K562 (cell line): Measurements from ENCODE around the gene RNU6-9. TPM values are rescaled to one million over a fixed set of nuclear protein-coding genes. Genes with fewer than 3 reads are reported as not detected.

Experiments
- BRF2 ChIP-seq: IDR thresholded peaks from 3 replicates; pipeline ENCODE4 v1.6.1; 2011; ENCODE audit warnings: borderline replicate concordance, mild to moderate bottlenecking; ENCODE audit not compliant: insufficient read length, insufficient read depth
- CBX3 ChIP-seq, 2 experiments: IDR thresholded peaks; 1 replicate in 1 of 2; 2 replicates in 1 of 2; pipeline ENCODE4 v1.6.1; 2012; ENCODE audit warnings: inconsistent platforms in 2 of 2, low read length in 2 of 2, borderline replicate concordance in 1 of 2, control low read depth in 1 of 2
- FOXA3 ChIP-seq, 2 experiments: fragments of 450-650 bp in 1 of 2; sonication (generic) in 1 of 2; formaldehyde crosslinking; IDR thresholded peaks in 1 of 2; conservative IDR thresholded peaks in 1 of 2; 2 replicates each; pipeline versions ENCODE4 v1.4.0 to v1.8.0; 2020 to 2022; ENCODE audit warnings: mild to moderate bottlenecking in 2 of 2, missing genetic modification reagents in 1 of 2
- HEY1 ChIP-seq: fragments of 250-450 bp; sonication (Bioruptor Pico); IDR thresholded peaks from 2 replicates; pipeline ENCODE4 v1.5.0; 2020; ENCODE audit warnings: mild to moderate bottlenecking, moderate library complexity, borderline replicate concordance
- ILF3 ChIP-seq: fragments of 450-650 bp; IDR thresholded peaks from 2 replicates; pipeline ENCODE4 v1.6.1; 2018; ENCODE audit warnings: antibody characterized with exemption, mild to moderate bottlenecking, moderate library complexity, borderline replicate concordance
- NFIX ChIP-seq: fragments of 250-450 bp; sonication (Bioruptor Pico); IDR thresholded peaks from 2 replicates; pipeline ENCODE4 v1.4.0; 2020; ENCODE audit warnings: low read depth, mild to moderate bottlenecking, moderate library complexity
- RBFOX2 ChIP-seq: fragments of 200-400 bp; formaldehyde crosslinking; IDR thresholded peaks from 2 replicates; pipeline ENCODE4 v1.6.1; 2017; ENCODE audit warnings: low read depth, mild to moderate bottlenecking, low read length, moderate library complexity
- RBM15 ChIP-seq: fragments of 200-400 bp; formaldehyde crosslinking; IDR thresholded peaks from 2 replicates; pipeline ENCODE4 v1.6.1; 2018; ENCODE audit warnings: mild to moderate bottlenecking, low read length, moderate library complexity; ENCODE audit not compliant: insufficient read depth
- RCOR1 ChIP-seq, 2 experiments: IDR thresholded peaks; 2 replicates each; pipeline ENCODE4 v1.6.1; 2012; ENCODE audit warnings: low read depth in 2 of 2, low read length in 2 of 2, borderline replicate concordance in 1 of 2, improper control_type of control experiment in 1 of 2
- SAP30 ChIP-seq: fragments of 200-600 bp; sonication (generic); IDR thresholded peaks from 2 replicates; pipeline ENCODE4 v1.6.1; 2012; ENCODE audit warnings: borderline replicate concordance, low read depth, mild to moderate bottlenecking, moderate library complexity, low read length, control low read depth, inconsistent platforms; ENCODE audit not compliant: insufficient read depth, poor library complexity, severe bottlenecking
- TCF7 ChIP-seq: sonication (generic); IDR thresholded peaks from 2 replicates; pipeline ENCODE4 v1.6.1; 2016; ENCODE audit warnings: antibody characterized with exemption, borderline replicate concordance
- TSC22D4 ChIP-seq: fragments of 450-650 bp; IDR thresholded peaks from 2 replicates; pipeline ENCODE4 v1.6.1; 2016; ENCODE audit warnings: missing genetic modification characterization, missing biosample characterization, control low read depth
- XRCC3 ChIP-seq: fragments of 450-650 bp; IDR thresholded peaks from 2 replicates; pipeline ENCODE4 v1.6.1; 2017; ENCODE audit warnings: mild to moderate bottlenecking, moderate library complexity
- ZBTB2 ChIP-seq: fragments of 450-650 bp; IDR thresholded peaks from 2 replicates; pipeline ENCODE4 v1.6.1; 2016; ENCODE audit warnings: antibody characterized with exemption
- ZEB2 ChIP-seq: fragments of 450-650 bp; IDR thresholded peaks from 2 replicates; pipeline ENCODE4 v1.6.1; 2016
- polyA plus RNA-seq, 8 experiments: library from polyadenylated mRNA; depleted of rRNA in 4 of 8; stranded (reverse) in 5 of 8; unstranded in 3 of 8; fragments of >200 nt; fragmentation: Nextera tagmentation in 2 of 8; fragmentation: Illumina TruSeq in 1 of 8; extraction: Ambion mirVana in 2 of 8; extraction: Trizol in 1 of 8; gene quantifications; 2 replicates each; pipeline versions ENCODE4 v1.2.1 to v1.2.3, GENCODE V29; 2011 to 2014; ENCODE audit warnings: inconsistent platforms in 1 of 8, missing spikeins in 1 of 8
- total RNA-seq, 7 experiments: library from RNA; depleted of rRNA in 6 of 7; stranded (reverse); fragments of >200 nt in 6 of 7; fragmentation: Illumina TruSeq in 2 of 7; extraction: Trizol in 2 of 7; gene quantifications; 2 replicates each; pipeline versions ENCODE4 v1.2.1 to v1.2.3, GENCODE V29; 2011 to 2021; ENCODE audit warnings: low replicate concordance in 1 of 7
- TF ChIP-seq, protein P1 (sequence below): fragments of 450-650 bp; IDR thresholded peaks from 2 replicates; pipeline ENCODE4 v1.6.1; 2016; ENCODE audit warnings: borderline replicate concordance
- TF ChIP-seq, protein P2 (sequence below): fragments of 250-450 bp; sonication (Bioruptor Pico); IDR thresholded peaks from 2 replicates; pipeline ENCODE4 v1.4.0; 2020; ENCODE audit warnings: mild to moderate bottlenecking, moderate library complexity

The RNU6-9 gene
- total and polyA plus RNA-seq, 9 of the 15 experiments (the other 6 are each of a cell fraction or from before 2014, with no cell fraction given): not detected

GRCh38 chr19:917323-918151 is 24.3 kb downstream of the RNU6-9 start, which contains the start of gene KISS1R (continued):
- TF ChIP-seq RBM15 (no peak), SAP30 (no peak), CBX3 (IDR thresholded peaks at IDR 0.05; ENCODE audit: borderline replicate concordance in 1 of 2, low read length in 2 of 2) (no peak), RBFOX2 (peak; percentile 82), RCOR1 (IDR thresholded peaks at IDR 0.05; ENCODE audit: borderline replicate concordance in 1 of 2, low read depth in 2 of 2, low read length in 2 of 2) (peak in 1 of 2 experiments; percentile 77; a peak in 2 of 4 replicates), HEY1 (CRISPR knock-in tag) (no peak), FOXA3 (CRISPR knock-in tag; conservative IDR thresholded peaks at IDR 0.05 in 1 of 2, IDR thresholded peaks at IDR 0.05 in 1 of 2) (no peak), XRCC3 (no peak), TSC22D4 (tag) (no peak), ILF3 (no peak; the same call in 1 of the 2 replicates), ZBTB2 (no peak), BRF2 (no peak), ZEB2 (no peak), NFIX (CRISPR knock-in tag) (no peak), TCF7 (peak; percentile 38; the same call in 1 of the 2 replicates)
- TF ChIP-seq, protein P1, sequence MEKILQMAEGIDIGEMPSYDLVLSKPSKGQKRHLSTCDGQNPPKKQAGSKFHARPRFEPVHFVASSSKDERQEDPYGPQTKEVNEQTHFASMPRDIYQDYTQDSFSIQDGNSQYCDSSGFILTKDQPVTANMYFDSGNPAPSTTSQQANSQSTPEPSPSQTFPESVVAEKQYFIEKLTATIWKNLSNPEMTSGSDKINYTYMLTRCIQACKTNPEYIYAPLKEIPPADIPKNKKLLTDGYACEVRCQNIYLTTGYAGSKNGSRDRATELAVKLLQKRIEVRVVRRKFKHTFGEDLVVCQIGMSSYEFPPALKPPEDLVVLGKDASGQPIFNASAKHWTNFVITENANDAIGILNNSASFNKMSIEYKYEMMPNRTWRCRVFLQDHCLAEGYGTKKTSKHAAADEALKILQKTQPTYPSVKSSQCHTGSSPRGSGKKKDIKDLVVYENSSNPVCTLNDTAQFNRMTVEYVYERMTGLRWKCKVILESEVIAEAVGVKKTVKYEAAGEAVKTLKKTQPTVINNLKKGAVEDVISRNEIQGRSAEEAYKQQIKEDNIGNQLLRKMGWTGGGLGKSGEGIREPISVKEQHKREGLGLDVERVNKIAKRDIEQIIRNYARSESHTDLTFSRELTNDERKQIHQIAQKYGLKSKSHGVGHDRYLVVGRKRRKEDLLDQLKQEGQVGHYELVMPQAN: no peak
- TF ChIP-seq, protein P2, sequence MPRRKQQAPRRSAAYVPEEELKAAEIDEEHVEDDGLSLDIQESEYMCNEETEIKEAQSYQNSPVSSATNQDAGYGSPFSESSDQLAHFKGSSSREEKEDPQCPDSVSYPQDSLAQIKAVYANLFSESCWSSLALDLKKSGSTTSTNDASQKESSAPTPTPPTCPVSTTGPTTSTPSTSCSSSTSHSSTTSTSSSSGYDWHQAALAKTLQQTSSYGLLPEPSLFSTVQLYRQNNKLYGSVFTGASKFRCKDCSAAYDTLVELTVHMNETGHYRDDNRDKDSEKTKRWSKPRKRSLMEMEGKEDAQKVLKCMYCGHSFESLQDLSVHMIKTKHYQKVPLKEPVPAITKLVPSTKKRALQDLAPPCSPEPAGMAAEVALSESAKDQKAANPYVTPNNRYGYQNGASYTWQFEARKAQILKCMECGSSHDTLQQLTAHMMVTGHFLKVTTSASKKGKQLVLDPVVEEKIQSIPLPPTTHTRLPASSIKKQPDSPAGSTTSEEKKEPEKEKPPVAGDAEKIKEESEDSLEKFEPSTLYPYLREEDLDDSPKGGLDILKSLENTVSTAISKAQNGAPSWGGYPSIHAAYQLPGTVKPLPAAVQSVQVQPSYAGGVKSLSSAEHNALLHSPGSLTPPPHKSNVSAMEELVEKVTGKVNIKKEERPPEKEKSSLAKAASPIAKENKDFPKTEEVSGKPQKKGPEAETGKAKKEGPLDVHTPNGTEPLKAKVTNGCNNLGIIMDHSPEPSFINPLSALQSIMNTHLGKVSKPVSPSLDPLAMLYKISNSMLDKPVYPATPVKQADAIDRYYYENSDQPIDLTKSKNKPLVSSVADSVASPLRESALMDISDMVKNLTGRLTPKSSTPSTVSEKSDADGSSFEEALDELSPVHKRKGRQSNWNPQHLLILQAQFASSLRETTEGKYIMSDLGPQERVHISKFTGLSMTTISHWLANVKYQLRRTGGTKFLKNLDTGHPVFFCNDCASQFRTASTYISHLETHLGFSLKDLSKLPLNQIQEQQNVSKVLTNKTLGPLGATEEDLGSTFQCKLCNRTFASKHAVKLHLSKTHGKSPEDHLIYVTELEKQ (CRISPR knock-in tag): no peak
